ENCODE measurements around the gene EPHB2.
"Not testable (repeated sequence)": the region's sequence is repeated elsewhere in the genome, so short reads cannot be mapped to it uniquely, and the experiment has no call there.

The EPHB2 gene

DNA sequence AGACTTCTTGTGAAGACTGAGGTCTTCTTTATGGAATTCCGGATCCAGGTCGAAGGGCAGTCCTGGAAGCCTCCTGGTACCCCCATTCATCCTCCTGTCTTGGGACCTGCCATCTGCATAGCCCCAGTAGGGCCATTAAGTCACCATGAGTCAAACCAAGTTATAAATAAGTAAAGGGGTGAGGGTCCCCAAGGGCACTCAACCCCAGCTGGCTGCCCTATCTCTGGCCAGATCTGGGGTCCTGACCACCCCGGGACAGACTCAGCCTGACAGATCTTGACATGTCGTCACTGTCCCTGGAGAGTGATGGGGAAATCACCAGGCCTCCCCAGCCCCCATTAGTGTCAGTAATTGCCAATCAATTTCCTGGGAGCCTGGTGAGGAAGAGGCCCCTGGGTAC is 108.7 kb downstream of the EPHB2 start:
- DNase-seq (ENCODE audit: low spot score), result no peak

DNA sequence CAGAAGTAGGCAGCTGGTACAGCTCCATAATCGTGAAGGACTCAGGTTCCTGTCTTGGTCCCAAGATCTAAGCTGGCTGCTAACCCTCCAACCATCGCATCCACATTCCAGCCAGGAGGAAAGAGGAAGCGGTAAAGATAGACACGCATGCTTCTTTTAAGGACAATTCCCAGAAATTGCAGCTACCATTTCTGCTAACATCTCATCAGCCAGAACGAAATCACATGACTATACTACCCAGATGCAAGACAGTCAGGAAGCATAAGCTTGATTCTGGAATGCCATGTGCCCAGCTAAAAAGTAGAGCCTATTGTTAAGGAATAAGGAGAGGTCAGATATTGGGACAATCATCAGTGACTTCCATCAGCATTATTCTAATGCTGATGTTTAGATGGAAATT is 110.4 kb downstream of the EPHB2 start:
- no peak for DNase-seq (ENCODE audit: low spot score)

DNA sequence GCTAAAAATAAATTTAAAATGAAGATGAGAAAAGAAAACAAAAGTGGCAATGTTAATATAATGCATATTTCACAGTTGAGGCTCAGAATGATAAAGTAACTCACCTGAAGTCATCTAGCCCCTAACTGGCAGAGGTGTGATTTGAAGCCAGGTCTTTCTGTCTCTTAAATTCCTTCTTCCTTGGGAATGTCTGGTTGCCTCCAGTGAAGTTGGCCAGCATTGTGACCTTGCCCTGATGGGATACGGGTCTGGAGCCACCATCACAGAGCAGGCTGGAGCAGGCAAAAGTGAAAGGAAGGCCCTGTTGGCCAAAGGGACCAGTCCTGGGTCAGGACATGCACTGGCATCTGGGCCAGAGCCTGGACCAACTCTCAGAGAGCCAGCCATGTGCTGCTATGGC is 111.7 kb downstream of the EPHB2 start:
- no peak for DNase-seq (ENCODE audit: low spot score)

DNA sequence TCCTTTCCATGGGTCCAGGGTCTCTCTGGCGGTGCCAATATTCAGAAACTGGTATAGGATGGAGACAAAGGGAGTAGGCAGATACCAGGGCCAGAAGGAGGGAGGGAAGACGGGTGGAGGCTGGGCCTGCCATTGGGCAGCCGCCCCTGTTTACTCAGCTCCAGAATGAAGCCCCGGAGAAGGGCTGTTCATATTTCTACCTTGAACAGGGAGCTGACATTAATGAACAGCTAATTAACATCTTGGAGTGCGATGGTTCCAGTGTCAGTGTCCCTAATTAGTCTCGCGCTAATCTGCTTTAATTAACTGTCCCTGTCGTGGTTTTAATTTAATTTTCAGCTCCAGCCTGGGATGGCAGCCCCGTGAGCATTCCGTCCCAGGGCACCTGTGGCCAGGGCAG is 113.8 kb downstream of the EPHB2 start:
- DNase-seq (ENCODE audit: low spot score), result no peak

DNA sequence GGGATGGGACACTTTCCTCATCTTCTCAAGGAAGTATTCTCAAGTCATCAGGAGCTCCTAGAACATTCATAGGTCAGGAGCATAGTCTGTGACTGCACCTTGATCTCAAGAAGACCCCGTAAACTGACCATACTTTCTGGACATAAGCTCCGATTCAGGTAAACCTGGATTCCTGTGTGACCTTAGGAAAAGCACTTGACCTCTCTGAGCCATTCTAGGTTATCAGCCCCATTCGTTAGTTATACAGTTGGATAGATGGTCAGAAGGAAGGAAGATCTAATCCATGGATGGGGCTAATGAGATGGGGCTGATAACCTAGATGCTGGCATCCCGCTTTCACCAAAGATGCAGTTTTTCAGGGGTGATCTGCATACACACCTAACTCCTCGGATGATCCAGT is 114.3 kb downstream of the EPHB2 start:
- DNase-seq (ENCODE audit: low spot score), result no peak

DNA sequence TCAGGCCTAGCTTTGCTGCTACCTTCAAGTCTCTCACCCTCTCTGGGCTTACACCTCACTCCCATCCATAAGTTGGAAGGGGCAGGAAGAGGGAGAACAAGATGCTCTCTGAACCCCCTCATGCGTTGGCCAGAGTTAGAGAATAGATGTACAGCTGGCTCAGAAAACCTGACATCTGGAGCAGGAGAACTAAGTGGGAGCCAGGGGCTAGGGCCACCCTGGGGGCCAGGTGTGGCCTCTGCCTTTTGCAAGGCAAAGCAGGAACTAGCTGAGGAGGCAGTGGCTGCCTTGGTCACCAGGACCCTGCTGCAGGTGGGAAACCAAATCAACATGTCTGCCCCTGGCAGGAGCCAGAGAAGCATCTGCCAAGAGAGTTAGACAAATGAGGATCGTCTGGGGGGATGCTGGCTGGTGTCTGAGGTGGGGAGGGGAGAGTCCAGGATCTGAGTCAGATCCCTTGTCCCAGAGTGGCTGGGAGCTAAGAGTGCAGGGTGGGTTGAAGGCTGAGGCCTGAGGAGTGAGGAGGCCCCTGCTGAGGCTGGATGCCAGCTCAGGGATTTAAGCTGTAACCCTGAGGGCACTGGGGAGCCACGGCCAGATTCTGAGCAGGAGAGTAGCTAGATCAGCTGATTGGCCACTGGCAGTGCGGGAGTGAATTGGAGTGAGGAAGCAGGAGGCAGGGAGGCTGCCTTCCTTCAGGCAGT is 115.0 kb downstream of the EPHB2 start:
- no peak for DNase-seq (ENCODE audit: low spot score)

DNA sequence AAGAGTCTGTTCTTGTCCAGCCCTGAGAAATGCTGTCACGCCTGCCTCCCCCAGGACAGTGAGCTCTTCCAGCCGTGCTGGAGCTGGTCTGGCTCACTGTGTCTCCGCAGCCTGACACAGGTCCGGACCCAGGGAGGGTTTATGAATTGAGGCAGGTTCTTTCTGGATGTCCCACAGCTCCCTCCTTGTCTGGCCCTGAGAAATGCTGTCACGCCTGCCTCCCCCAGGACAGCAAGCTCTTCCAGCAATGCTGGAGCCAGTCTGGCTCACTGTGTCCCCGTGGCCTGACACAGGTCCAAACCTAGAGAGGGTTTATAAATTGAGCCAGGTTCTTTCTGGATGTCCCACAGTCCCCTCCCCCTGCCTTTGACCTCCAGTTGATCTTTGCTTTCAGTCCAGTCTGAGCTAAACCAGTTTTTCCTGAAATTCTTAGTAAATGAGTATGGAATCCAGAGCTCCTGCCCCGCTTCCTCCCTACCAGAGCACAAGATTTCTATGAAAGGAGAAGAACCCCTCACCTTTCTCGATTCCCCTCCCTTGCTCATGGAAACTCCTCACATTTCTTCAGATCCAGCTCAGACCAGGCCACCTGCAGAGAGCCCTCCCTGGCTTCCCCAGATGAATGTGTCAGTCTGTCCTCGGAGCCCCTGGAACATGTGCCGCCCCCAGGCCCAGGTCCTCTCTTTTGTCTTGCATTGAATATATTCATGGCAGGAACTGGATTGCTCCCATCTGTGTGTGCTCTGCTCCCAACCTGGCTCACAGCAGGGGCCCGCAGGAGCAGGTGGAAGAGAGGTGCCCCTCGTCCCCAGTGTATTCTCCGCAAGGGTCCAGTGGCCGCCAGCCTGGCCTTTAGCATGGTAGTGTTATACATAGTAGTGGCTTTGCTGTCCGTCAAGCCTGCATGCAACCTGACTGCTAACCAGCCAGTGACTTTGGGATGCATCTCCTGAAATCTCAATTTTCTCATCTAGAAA is 116.3 kb downstream of the EPHB2 start:
- DNase-seq (ENCODE audit: low spot score), result no peak

DNA sequence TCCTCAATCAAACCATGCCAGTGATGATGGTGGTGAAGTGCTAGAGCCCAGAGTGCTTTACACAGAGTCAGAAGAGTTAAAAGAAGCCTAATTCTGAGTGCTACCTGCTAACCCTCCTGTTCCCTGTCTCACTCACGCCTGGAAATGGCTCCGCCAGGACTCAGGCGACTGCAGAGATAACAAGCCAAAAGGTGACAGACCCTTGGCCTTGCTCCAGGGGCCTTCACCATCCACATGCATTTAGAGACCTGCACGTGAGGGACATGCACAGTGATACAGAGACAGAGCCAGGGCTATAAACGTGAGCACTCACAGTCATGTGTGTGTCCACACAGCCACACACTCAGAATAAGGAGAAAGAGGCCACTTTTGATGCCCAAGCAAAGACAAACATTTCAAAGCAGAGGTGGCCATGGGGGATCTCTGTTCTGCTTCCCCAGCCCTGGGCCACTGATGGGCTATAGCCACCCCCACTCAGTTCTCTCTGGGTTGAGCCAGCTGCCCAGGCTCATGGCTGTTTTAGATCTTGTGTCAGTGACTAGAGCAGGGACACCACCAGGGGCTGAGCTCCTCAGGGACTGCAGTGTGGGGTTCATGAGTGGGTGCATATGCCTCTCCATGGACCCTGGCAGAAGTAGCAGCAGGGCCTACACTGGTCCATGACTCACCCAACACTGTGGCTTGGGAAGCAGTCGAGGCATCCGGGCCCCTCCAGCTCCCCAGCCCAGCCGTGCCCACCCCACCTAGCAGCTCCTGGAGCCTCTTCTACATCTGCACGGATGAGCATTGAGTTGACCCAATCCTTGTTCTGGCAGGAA is 117.2 kb downstream of the EPHB2 start:
- no peak for DNase-seq (ENCODE audit: low spot score)

DNA sequence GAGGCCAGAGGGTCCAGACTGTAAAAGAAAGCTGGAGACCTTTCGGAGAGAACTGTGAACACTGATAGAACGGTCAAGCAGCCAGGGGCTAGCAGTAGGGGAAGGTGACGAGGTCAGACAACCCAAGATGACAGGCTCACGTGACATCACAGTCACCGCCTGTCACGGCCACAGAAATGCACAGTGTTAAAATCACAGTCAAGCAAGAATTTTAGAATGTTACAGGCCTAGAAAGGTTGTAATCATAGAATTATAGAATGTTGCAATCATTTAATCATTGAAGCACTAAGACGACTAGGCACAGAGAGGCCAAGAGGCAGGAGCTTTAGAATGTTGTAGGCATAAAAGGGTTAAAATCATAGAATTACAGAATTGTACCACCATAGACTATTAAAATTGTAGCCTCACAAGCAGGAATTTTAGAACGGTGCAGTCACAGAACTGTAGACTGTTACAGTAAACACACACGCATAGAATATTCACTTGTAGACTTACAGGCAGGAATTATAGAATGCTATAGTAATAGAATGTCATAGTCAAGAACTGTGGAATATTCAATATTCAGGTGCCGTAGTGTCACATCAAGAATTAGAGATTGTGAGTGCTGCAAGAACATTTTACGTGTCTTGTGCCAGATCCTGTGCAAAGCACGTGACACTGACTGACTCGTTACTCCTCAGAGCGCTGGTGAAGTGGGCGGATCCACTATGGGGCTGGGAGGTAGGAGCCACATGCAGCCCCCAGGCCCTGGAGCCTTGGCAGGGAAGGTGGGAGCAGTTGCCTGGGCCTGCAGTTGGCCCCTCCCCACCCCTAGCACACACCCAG is 118.1 kb downstream of the EPHB2 start:
- no peak for DNase-seq (ENCODE audit: low spot score)

DNA sequence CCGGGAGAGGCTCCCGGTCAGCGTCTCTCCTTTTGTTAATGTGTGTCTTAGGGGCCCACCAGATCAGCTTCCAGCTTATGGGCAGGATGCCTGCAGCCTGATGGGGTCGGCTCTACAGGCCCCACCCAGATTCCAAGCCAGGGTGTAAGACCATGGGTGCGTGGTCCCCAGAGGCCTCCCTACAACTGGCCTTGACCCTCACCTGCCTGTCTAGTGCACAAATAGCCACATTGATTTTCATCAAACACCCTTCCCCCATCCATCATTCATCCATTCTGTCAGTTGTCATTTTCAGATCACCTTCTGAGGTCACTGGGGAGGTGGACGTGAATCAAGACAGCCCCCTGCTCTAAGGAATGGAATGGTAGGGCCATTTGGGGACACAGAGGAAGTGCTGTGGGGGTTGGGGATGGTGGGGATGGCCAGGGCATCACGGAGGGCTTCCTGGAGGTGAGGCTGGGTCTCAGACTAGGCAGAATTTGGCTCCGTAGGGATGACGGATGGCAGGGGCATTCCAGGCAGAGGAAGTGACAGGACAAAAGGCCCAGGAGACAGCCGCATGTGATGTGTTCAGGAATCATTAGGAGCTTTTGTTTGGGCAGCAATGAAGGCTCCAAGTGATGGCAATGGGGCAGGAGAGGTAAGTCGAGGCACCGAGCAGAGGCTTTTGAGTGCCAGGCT is 118.8 kb downstream of the EPHB2 start:
- no peak for DNase-seq (ENCODE audit: low spot score)

DNA sequence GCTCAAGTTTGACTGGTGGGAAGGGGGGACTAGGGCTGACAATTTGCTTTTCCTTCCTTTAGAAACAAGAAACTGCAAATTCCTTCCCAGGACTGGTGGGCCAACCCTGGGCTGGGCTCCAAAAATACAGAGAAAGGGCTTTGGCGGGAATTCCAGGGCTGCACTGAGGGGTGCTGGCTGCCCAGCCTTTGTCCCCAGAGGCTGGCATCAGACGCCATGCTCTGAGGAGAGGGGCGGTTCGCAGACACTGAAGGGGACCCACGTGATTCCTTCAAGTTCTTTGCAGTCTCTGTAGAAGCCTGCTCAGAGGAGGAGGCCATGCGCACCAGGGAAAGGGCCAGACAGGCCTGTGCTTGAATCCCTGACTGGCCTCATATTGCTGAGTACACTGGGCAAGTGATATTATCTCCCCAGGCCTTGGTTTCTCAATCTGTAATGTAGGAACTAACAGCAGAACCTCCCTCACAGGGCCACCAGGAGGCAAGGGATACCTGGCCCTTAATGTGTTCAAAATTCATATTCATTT is 119.5 kb downstream of the EPHB2 start:
- DNase-seq (ENCODE audit: low spot score), result no peak

DNA sequence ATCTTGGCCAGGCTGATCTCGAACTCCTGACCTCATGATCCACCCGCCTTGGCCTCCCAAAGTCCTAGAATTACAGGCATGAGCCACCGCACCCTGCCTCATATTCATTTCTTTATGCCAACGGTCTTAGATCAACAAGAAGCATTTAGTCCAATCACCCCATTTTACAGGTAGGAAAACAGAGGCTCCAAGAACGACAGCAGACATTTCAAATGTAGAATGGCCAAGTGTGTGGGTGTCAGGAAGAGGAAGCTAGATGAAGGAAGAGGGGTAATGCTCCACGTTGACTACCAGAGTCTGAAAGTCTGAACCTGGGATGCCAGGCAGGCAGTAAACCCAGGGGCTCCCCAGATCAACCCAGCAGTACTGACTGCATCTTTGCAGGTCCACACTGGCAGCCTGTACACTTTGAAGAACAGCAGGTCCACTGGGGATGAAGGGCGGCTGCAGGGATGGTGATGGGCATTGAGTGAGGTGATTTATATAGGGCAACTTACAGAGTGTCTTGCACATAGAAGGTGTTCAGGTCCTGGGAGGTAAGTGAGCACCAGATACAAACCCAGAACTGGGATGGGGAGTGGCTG is 120.2 kb downstream of the EPHB2 start:
- no peak for DNase-seq (ENCODE audit: low spot score)

DNA sequence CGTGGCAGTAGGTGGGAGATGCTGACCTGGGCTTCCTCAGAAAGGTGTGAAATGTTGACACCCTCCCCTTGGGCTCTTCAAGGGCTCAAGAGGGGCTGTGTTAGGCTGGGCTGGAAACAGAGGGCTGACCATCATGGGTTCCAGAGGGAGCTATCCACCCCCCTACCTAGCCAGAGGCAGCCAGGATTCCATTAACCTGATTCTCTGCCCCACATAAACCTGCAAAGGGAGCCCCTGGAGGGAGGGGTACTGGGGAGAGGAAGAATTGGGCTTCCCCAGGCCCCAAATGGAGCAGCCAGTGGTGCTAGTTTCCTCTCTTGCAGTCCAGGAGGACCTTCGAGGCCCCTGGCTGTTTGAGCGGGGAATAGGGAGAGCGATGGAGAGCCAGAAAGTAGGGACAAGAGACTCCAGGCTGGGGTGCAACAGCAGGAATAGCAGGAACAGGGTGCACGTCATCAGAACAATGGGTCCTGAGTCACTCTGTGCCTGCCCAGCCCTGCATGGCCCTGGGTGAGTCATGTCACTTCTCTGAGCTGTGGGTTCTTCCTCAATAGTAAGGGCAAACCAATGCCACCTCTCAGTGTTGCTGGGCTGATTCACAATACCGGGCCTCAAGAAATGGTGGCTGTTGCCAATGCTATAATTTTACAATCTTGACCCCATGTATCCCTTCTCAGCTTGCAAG is 121.2 kb downstream of the EPHB2 start:
- peak; percentile 86 for DNase-seq (ENCODE audit: low spot score)

DNA sequence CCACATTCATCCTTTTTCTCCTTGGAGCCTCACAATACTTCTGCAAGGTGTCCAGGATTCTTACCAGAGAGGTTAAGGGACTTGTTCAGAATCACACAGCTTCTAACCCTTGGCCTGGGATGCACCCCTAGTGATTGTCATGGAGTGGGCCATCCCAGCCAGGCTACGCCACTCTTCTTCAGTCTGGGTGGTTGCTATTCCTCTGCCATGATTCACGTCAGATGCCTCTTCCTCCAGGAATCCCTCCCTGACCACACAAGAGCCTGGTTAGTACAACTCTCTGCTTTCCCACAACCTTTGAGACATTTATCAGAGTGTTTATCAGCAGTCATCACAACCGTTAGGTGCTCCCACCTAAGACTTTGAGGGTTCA is 121.8 kb downstream of the EPHB2 start:
- DNase-seq (ENCODE audit: low spot score), result peak; percentile 42

DNA sequence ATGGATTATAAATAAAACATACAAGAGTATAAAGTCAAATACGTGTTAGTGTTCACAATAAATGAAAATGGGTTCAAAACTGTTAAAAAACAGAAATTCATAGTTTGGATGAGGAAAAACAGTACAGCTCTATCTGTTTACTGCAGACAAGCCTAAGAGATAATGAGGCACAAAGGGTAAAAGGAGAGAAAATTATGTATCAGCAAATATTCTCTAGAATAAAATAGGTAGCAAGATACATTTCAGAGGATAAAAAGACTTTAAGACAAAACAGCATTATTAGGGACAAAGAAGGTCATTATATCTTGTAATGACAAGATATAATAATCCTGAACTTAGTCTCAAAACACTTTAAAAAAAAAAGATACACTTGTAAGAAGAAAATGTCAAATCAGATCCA is 123.1 kb downstream of the EPHB2 start:
- DNase-seq (ENCODE audit: low spot score), result no peak

DNA sequence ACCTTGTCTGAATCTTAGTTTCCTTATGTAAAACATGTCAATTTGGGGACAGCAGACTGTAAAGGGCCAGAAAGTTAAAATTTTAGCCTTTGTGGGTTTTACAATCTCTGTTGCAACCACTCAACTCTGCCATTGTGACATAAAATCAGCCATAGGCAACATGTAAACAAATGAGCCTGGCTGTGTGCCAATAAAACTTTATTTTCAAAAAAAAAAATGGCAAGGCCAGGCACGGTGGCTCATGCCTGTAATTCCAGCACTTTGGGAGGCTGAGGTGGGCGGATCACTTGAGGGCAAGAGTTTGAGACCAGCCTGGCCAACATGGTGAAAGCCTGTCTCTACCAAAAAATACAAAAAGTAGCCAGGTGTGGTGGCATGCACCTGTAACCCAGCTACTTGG is 123.8 kb downstream of the EPHB2 start:
- not testable (repeated sequence) for DNase-seq (ENCODE audit: low spot score)

DNA sequence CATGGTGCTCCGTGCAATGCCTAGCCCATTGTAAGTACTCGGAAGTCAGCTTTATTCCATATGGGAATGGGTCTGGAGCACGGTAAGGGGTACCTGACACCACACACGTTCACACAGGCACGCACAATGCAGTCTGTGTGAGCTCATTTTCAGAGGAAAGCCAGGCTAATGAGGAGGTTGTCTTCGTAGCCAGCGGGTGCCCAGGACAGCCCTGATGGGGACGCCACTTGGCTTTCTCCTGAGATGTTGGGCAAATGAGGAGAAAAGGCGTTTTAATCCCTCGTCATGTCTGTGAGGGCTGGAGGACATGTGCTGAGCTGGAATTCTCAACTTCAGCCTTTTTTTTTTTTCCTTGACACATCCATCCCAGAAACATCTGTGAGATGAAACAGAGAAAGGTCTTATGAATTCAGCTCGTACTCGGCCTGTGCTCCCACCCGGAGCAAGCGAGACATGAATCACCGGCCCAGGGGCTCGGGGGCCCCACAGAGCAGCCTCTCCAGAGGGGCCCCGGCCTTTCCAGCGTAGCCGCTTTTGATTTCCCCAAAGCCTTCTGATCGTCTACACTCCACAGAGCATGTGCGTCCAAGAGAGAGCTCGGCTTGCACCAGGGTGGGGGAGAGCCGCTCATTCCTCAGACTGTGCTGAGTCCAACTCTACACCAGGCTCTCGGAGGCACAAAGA is 125.1 kb downstream of the EPHB2 start:
- no peak for DNase-seq (ENCODE audit: low spot score)

DNA sequence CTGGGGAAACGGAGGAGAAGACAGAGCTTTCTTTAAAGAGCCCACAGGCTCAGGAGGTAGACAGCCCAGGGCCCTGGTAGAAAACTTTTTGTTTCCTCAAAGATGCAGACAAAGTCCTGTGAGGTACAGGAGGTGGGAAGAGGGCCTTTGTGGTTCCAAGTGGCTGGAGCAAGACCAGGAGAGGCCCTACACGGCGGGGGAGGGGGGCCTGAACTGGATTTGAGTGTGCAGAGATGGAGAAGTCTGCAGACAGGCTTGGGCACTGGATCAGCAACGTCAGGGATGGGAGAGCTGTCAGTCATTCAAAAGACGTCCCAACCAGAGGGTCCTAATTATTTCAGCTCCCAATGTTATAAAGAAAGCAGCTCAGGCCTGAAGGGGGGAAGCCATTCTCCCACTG is 126.2 kb downstream of the EPHB2 start:
- DNase-seq (ENCODE audit: low spot score), result no peak

DNA sequence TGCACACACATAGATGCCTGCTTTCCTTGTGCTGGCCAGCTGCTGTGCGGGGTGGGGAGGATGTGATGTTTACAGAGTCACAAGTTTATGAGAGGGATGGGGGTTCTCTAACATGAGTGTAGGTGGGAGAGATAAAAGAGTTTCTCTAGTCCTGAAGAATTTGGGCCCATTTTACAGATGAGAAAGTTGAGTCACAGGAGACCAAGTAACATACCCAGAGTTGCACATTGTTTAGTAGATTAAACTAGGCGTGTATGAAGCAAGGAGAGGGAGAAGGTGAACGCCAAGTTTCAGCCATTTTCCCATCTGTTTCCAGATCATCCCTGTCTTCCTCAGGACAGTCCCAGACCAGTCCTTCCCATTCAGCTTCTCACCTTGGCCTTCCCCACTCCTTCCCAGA is 126.7 kb downstream of the EPHB2 start:
- DNase-seq (ENCODE audit: low spot score), result no peak
